Neural crest cell (in vitro differentiated cells): ENCODE data around the gene SLC14A1. TPM values are rescaled to one million over a fixed set of nuclear protein-coding genes. Genes with fewer than 3 reads are reported as not detected.
A peak's percentile ranks its signal among the peaks of the same experiment; 100 is the strongest.

Experiments used
- DNase-seq: peaks from one replicate; pipeline ENCODE4 v3.0.0; 2021; ENCODE audit warnings: low read depth, mixed read lengths, low spot score
- H3K27ac Mint-ChIP-seq: one replicate; pipeline ENCODE4 v1.8.0; 2021; ENCODE audit warnings: mild to moderate bottlenecking, mixed read lengths; ENCODE audit not compliant: unreplicated experiment
- H3K27me3 Mint-ChIP-seq: 2 replicates; pipeline ENCODE4 v1.8.0; 2021; ENCODE audit warnings: low read depth, mild to moderate bottlenecking, mixed read lengths
- H3K36me3 Mint-ChIP-seq: 2 replicates; pipeline ENCODE4 v1.8.0; 2021; ENCODE audit warnings: low read depth, mild to moderate bottlenecking, mixed read lengths
- H3K4me1 Mint-ChIP-seq: 2 replicates; pipeline ENCODE4 v1.8.0; 2021; ENCODE audit warnings: mixed read lengths
- H3K4me3 Mint-ChIP-seq: one replicate; pipeline ENCODE4 v1.8.0; 2021; ENCODE audit warnings: mild to moderate bottlenecking, mixed read lengths
- H3K9me3 Mint-ChIP-seq: 2 replicates; pipeline ENCODE4 v1.8.0; 2021; ENCODE audit warnings: mixed read lengths
- total RNA-seq: library from RNA; stranded (reverse); gene quantifications from 2 replicates; pipeline ENCODE4 v1.2.1, GENCODE V29; 2021
- TF ChIP-seq, protein P1 (sequence below): fragments of 200-600 bp; sonication (generic); conservative IDR thresholded peaks from 2 replicates; pipeline ENCODE4 v1.5.0; 2021; ENCODE audit warnings: antibody characterized with exemption, mild to moderate bottlenecking

The SLC14A1 gene
- total RNA-seq, 1 donor from 2014 or later, result not detected

DNA sequence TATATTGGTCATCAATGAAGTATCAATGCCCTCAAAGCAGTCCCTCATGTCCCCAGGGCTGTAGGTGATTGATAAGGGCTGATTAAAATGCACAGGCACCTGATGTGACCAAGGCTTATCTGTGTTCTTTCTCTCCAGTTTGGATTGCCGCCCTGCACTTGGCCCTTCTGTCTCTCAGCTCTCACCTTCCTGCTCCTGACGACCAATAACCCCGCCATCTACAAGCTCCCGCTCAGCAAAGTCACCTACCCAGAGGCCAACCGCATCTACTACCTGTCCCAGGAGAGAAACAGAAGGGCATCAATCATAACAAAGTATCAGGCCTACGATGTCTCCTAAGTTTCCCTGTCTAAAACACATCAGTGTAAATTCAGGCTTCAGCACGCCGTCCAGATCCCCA is 41.8 kb upstream of the SLC14A1 start:
- Mint-ChIP-seq H3K4me3 (no peak overlapping the region), H3K27me3 (peaks cover 17% of the 10 kb centered on the region), H3K27ac (no peak overlapping the region), H3K4me1 (no peaks in the 10 kb centered on the region), H3K9me3 (no peaks in the 10 kb centered on the region), H3K36me3 (no peaks in the 10 kb centered on the region)
- TF ChIP-seq, protein P1, sequence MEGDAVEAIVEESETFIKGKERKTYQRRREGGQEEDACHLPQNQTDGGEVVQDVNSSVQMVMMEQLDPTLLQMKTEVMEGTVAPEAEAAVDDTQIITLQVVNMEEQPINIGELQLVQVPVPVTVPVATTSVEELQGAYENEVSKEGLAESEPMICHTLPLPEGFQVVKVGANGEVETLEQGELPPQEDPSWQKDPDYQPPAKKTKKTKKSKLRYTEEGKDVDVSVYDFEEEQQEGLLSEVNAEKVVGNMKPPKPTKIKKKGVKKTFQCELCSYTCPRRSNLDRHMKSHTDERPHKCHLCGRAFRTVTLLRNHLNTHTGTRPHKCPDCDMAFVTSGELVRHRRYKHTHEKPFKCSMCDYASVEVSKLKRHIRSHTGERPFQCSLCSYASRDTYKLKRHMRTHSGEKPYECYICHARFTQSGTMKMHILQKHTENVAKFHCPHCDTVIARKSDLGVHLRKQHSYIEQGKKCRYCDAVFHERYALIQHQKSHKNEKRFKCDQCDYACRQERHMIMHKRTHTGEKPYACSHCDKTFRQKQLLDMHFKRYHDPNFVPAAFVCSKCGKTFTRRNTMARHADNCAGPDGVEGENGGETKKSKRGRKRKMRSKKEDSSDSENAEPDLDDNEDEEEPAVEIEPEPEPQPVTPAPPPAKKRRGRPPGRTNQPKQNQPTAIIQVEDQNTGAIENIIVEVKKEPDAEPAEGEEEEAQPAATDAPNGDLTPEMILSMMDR, result no peak
- DNase-seq, result no peak

- H3K36me3 Mint-ChIP-seq, result no peaks in the 10 kb centered on the region
- TF ChIP-seq, protein P1, result no peak
- DNase-seq, result no peak
- H3K4me1 Mint-ChIP-seq, result peaks cover 4% of the 10 kb centered on the region
- H3K9me3 Mint-ChIP-seq, result no peaks in the 10 kb centered on the region
- no peak overlapping the region for H3K27ac Mint-ChIP-seq
- peaks cover 12% of the 10 kb centered on the region for H3K27me3 Mint-ChIP-seq
- no peak overlapping the region for H3K4me3 Mint-ChIP-seq
Measured at GRCh38 chr18:45684341-45685115, 39.5 kb upstream of the SLC14A1 start.

DNA sequence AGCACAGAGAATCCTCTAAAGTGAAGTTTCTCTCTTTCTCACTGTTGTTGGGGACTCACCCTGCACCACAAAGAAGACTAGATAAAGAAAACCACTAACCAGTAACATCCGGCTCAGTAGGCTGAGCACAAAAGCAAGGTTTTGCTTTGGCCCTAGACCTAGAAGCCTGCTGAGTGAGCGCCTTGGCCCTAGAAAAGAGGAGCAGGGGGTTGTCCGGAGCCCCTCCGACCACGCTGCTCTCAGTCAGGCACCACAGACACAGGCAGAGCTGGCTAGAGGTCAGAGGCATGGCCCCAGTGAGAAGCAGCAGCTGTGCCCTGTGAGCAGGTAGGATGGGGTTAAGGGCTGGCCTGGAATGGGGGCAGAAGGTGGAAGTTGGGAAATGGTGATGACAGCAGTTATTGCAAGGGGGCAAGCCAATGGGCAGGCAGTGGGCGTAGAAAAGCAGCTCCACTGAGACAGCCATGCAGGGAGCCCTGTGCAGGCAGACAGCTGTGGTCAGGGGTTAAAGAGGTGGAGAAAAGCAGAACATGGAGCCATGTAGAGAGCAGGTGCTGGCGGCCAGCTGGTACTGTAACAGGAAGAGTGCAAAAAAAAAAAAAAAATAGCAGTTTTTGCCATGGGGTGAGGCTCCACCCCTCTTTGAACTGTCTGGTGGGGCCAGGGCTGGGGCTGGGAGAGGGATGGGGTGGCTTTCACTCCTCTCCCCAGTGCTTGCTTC is 36.9 kb upstream of the SLC14A1 start:
- no peak for DNase-seq
- no peaks in the 10 kb centered on the region for H3K9me3 Mint-ChIP-seq
- TF ChIP-seq, protein P1, result no peak
- peak overlapping the region; percentile 47 for H3K27ac Mint-ChIP-seq
- H3K27me3 Mint-ChIP-seq, result peaks cover 18% of the 10 kb centered on the region
- peaks cover 4% of the 10 kb centered on the region for H3K4me1 Mint-ChIP-seq
- H3K36me3 Mint-ChIP-seq, result no peaks in the 10 kb centered on the region
- H3K4me3 Mint-ChIP-seq, result no peak overlapping the region

DNA sequence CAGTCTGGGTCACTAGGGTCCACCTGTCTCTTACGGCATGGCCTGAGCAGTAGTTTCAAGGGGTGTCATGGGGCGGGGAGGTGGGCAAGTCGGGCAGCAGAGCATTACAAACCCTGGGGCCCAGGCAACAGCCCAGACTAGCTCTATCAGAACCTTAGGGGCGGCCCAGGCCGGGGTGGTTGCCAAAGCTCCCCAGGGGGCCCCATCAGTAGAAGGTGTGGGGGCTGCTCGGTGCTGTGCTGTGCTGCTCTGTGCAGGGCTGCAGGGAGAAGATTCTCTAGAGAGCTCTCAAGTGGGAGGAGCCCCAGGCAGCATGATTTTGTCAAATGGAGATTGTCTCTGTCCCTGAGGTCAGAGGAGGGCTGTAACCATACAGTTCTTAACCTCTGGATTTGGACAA is 36.4 kb upstream of the SLC14A1 start:
- H3K4me1 Mint-ChIP-seq, result peaks cover 4% of the 10 kb centered on the region
- H3K27ac Mint-ChIP-seq, result no peak overlapping the region
- H3K9me3 Mint-ChIP-seq, result no peaks in the 10 kb centered on the region
- no peak for DNase-seq
- H3K36me3 Mint-ChIP-seq, result no peaks in the 10 kb centered on the region
- H3K27me3 Mint-ChIP-seq, result peaks cover 13% of the 10 kb centered on the region
- H3K4me3 Mint-ChIP-seq, result no peak overlapping the region
- TF ChIP-seq, protein P1, result no peak

DNA sequence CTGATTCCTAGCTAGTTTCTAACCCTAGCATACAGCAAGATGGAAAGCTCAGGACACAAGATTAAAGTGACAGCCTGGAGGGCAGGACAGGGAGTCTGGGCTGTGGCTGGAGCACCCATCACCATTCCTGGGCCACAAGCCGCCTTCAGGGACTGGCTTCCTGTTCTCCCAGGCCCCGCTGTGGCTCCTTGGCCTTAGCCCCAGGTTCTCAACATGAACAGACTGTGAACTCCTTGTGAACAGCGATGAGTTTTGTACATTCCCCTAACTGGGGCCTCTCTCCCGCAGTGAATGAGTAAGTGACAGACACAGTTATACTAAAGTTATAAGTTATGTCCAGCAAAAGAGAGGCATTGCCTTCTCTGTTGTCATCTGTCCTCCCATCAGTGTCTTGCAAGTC is 35.9 kb upstream of the SLC14A1 start:
- Mint-ChIP-seq H3K36me3 (no peaks in the 10 kb centered on the region), H3K9me3 (peaks cover under 1% of the 10 kb centered on the region), H3K4me3 (no peak overlapping the region), H3K27me3 (peaks cover 13% of the 10 kb centered on the region), H3K27ac (no peak overlapping the region), H3K4me1 (peaks cover 4% of the 10 kb centered on the region)
- TF ChIP-seq, protein P1, result no peak
- DNase-seq, result no peak
